H1 (cell line): ENCODE data around the gene MUC4. TPM values are rescaled to one million over a fixed set of nuclear protein-coding genes. Genes with fewer than 3 reads are reported as not detected.

Experiments
- CTCF ChIA-PET: fragments of 300-600 bp; sonication (Branson Sonifier 250); formaldehyde crosslinking; loops from one replicate; lab custom pipeline; 2021; ENCODE audit not compliant: partially characterized antibody; lab: Charles Lee
- POLR2A ChIA-PET: fragments of 300-600 bp; sonication (Branson Sonifier 250); formaldehyde crosslinking; loops from one replicate; lab custom pipeline; 2021; ENCODE audit warnings: inconsistent platforms; ENCODE audit not compliant: partially characterized antibody; lab: Charles Lee
- DNase-seq, 2 experiments: peaks; one replicate each; pipeline versions ENCODE4 v3.0.0 to v3.0.0-alpha.2; 2010 to 2022; ENCODE audit warnings: low spot score in 2 of 2, low read depth in 1 of 2, mixed read lengths in 1 of 2
- FAIRE-seq: peaks from 2 replicates; lab custom pipeline; 2011; peaks lifted over from hg19 to GRCh38; lab: Jason Lieb, UNC
- H2AFZ ChIP-seq: 2 replicates; pipeline ENCODE4 v1.8.1; 2012; ENCODE audit warnings: low read length, inconsistent platforms
- H2AK5ac ChIP-seq: 2 replicates; pipeline ENCODE4 v1.6.1; 2013; ENCODE audit warnings: low read depth, low read length
- H2BK120ac ChIP-seq: replicated peaks from 2 replicates; pipeline ENCODE3; 2013; ENCODE audit warnings: low read depth, low read length, inconsistent platforms
- H2BK12ac ChIP-seq: 2 replicates; pipeline ENCODE4 v1.6.1; 2013; ENCODE audit warnings: low read depth, low read length
- H2BK15ac ChIP-seq: 2 replicates; pipeline ENCODE4 v1.6.1; 2013; ENCODE audit warnings: low read length
- H2BK20ac ChIP-seq: 2 replicates; pipeline ENCODE4 v1.6.1; 2013; ENCODE audit warnings: low read length
- H2BK5ac ChIP-seq: 2 replicates; pipeline ENCODE4 v1.6.1; 2013; ENCODE audit warnings: low read depth, low read length
- H3K14ac ChIP-seq: 2 replicates; pipeline ENCODE4 v1.6.1; 2013; ENCODE audit warnings: inconsistent platforms; ENCODE audit not compliant: insufficient read length
- H3K18ac ChIP-seq: 2 replicates; pipeline ENCODE4 v1.6.1; 2013; ENCODE audit warnings: low read length; ENCODE audit errors: extremely low read depth
- H3K23ac ChIP-seq: 2 replicates; pipeline ENCODE4 v1.6.1; 2013; ENCODE audit warnings: inconsistent platforms; ENCODE audit not compliant: insufficient read length
- H3K23me2 ChIP-seq: 2 replicates; pipeline ENCODE4 v1.6.1; 2013; ENCODE audit warnings: low read depth, low read length
- H3K27ac ChIP-seq: 2 replicates; pipeline ENCODE4 v1.6.1; 2011; ENCODE audit warnings: low read depth, low read length, inconsistent platforms
- H3K27me3 ChIP-seq, 4 experiments: replicated peaks in 1 of 4; 1 replicate in 1 of 4; 2 replicates in 3 of 4; pipeline versions ENCODE4 v1.6.1 to v1.8.1; 2011 to 2013; ENCODE audit warnings: low read length in 3 of 4, mild to moderate bottlenecking in 3 of 4, inconsistent platforms in 2 of 4, mixed read lengths in 2 of 4, moderate library complexity in 1 of 4; ENCODE audit not compliant: control insufficient read depth in 3 of 4, insufficient read depth in 3 of 4; ENCODE audit errors: extremely low read depth in 1 of 4
- H3K36me3 ChIP-seq, 4 experiments: 2 replicates each; pipeline versions ENCODE4 v1.6.1 to v1.8.1; 2011 to 2013; ENCODE audit warnings: mild to moderate bottlenecking in 4 of 4, low read length in 3 of 4, moderate library complexity in 2 of 4, control low read depth in 1 of 4, inconsistent platforms in 1 of 4; ENCODE audit not compliant: insufficient read depth in 4 of 4, control insufficient read depth in 2 of 4
- H3K4ac ChIP-seq: replicated peaks from 2 replicates; pipeline ENCODE3; 2013; ENCODE audit warnings: low read length, low read depth, mixed read lengths, inconsistent platforms; ENCODE audit not compliant: insufficient read length
- H3K4me1 ChIP-seq, 4 experiments: replicated peaks in 1 of 4; 1 replicate in 1 of 4; 2 replicates in 3 of 4; pipeline versions ENCODE4 v1.6.1 to v1.8.1; 2011 to 2013; ENCODE audit warnings: low read length in 3 of 4, inconsistent platforms in 2 of 4, mixed read lengths in 1 of 4; ENCODE audit not compliant: insufficient read depth in 4 of 4, control insufficient read depth in 3 of 4
- H3K4me2 ChIP-seq, 2 experiments: 2 replicates each; pipeline versions ENCODE4 v1.6.1 to v1.8.1; 2011 to 2013; ENCODE audit warnings: low read depth in 2 of 2, low read length in 2 of 2, control low read depth in 1 of 2, inconsistent platforms in 1 of 2, mild to moderate bottlenecking in 1 of 2; ENCODE audit not compliant: insufficient read depth in 1 of 2
- H3K4me3 ChIP-seq, 4 experiments: fragments of 200-600, 300-600 bp in 1 of 4; sonication (generic), shearing (Covaris generic), sonication (Bioruptor Twin) in 1 of 4; 2 replicates each; pipeline versions ENCODE4 v1.5.1 to v1.8.1; 2011 to 2016; ENCODE audit warnings: low read length in 4 of 4, low read depth in 3 of 4, control low read depth in 2 of 4, inconsistent platforms in 2 of 4, mild to moderate bottlenecking in 2 of 4, mixed read lengths in 1 of 4, moderate library complexity in 1 of 4; ENCODE audit not compliant: insufficient read depth in 2 of 4; ENCODE audit errors: extremely low read depth in 1 of 4
- H3K56ac ChIP-seq: replicated peaks from 2 replicates; pipeline ENCODE3; 2013; ENCODE audit warnings: low read depth, mild to moderate bottlenecking, mixed read lengths, low read length, inconsistent platforms; ENCODE audit not compliant: insufficient read length
- H3K79me1 ChIP-seq: 2 replicates; pipeline ENCODE4 v1.6.1; 2013; ENCODE audit warnings: low read depth, low read length, control low read depth
- H3K79me2 ChIP-seq, 2 experiments: 2 replicates each; pipeline versions ENCODE4 v1.6.1 to v1.8.1; 2012 to 2013; ENCODE audit warnings: low read length in 2 of 2, mild to moderate bottlenecking in 2 of 2, inconsistent platforms in 1 of 2; ENCODE audit not compliant: insufficient read depth in 2 of 2, control insufficient read depth in 1 of 2
- H3K9ac ChIP-seq, 4 experiments: replicated peaks in 1 of 4; 1 replicate in 1 of 4; 2 replicates in 3 of 4; pipeline versions ENCODE4 v1.6.1 to v1.8.1; 2011 to 2013; ENCODE audit warnings: low read depth in 3 of 4, low read length in 3 of 4, control low read depth in 2 of 4, mild to moderate bottlenecking in 2 of 4, moderate library complexity in 2 of 4, inconsistent platforms in 1 of 4; ENCODE audit errors: extremely low read depth in 1 of 4
- H3K9me3 ChIP-seq, 2 experiments: 2 replicates each; pipeline versions ENCODE4 v1.6.1 to v1.8.1; 2012 to 2013; ENCODE audit warnings: mild to moderate bottlenecking in 2 of 2, moderate library complexity in 2 of 2, control low read depth in 1 of 2, inconsistent platforms in 1 of 2, low read depth in 1 of 2, low read length in 1 of 2, mixed read lengths in 1 of 2; ENCODE audit not compliant: insufficient read depth in 2 of 2
- H4K20me1 ChIP-seq, 2 experiments: replicated peaks in 1 of 2; 2 replicates each; pipeline versions ENCODE3 to v1.8.1; 2011 to 2013; ENCODE audit warnings: inconsistent platforms in 2 of 2, low read length in 2 of 2, mild to moderate bottlenecking in 1 of 2; ENCODE audit not compliant: insufficient read depth in 2 of 2, control insufficient read depth in 1 of 2
- H4K5ac ChIP-seq: 2 replicates; pipeline ENCODE4 v1.6.1; 2013; ENCODE audit warnings: low read length, low read depth, mixed read lengths, inconsistent platforms; ENCODE audit not compliant: insufficient read length
- H4K8ac ChIP-seq: 2 replicates; pipeline ENCODE4 v1.8.0; 2013; ENCODE audit warnings: mild to moderate bottlenecking, moderate library complexity, low read length, inconsistent platforms; ENCODE audit not compliant: insufficient read depth; ENCODE audit errors: extremely low read depth
- H4K91ac ChIP-seq: replicated peaks from 2 replicates; pipeline ENCODE3; 2013; ENCODE audit warnings: low read length, mixed read lengths, inconsistent platforms; ENCODE audit not compliant: insufficient read length
- ASH2L ChIP-seq: fragments of 200-600, 300-600 bp; sonication (generic); IDR thresholded peaks from one replicate; pipeline ENCODE4 v1.7.1; 2017; ENCODE audit warnings: low read length
- CBX8 ChIP-seq: fragments of 300-800, 300-1000 bp; sonication (generic); IDR thresholded peaks from 2 replicates; pipeline ENCODE4 v1.7.1; 2016; ENCODE audit warnings: low read depth, low read length, borderline replicate concordance
- CTBP2 ChIP-seq: IDR thresholded peaks from 2 replicates; pipeline ENCODE4 v1.7.0; 2011; ENCODE audit warnings: borderline replicate concordance, mild to moderate bottlenecking, moderate library complexity, mixed read lengths, low read length; ENCODE audit not compliant: insufficient read depth, insufficient read length
- KDM5A ChIP-seq: fragments of 200-600 bp; IDR thresholded peaks from 2 replicates; pipeline ENCODE4 v1.7.1; 2012; ENCODE audit warnings: mild to moderate bottlenecking, low read length, inconsistent platforms, mixed read lengths
- NRF1 ChIP-seq: IDR thresholded peaks from 2 replicates; pipeline ENCODE4 v1.6.1; 2011; ENCODE audit warnings: mild to moderate bottlenecking, low read depth, low read length, improper control_type of control experiment
- POLR2A ChIP-seq, 2 experiments: IDR thresholded peaks; 1 replicate in 1 of 2; 2 replicates in 1 of 2; pipeline ENCODE4 v1.6.1; 2011; ENCODE audit warnings: low read depth in 2 of 2, low read length in 2 of 2, mild to moderate bottlenecking in 2 of 2; ENCODE audit errors: control extremely low read depth in 1 of 2
- POU5F1 ChIP-seq: IDR thresholded peaks from 2 replicates; pipeline ENCODE4 v1.6.1; 2011; ENCODE audit warnings: low read depth, mild to moderate bottlenecking, low read length, moderate library complexity
- SIN3A ChIP-seq, 2 experiments: IDR thresholded peaks in 1 of 2; conservative IDR thresholded peaks in 1 of 2; 2 replicates each; pipeline ENCODE4 v1.6.1; 2011 to 2012; ENCODE audit warnings: low read length in 2 of 2, improper control_type of control experiment in 1 of 2, low read depth in 1 of 2, mild to moderate bottlenecking in 1 of 2
- WGBS, 2 experiments: shearing (Covaris generic) in 1 of 2; methylation state at CpG; one replicate each; pipeline versions ENCODE4 v1.1.6 to v1.1.7; 2013 to 2015; ENCODE audit warnings: low lambda C conversion rate in 2 of 2, mixed read lengths in 2 of 2, inconsistent platforms in 1 of 2, low coverage in 1 of 2, missing lambda C conversion rate in 1 of 2; ENCODE audit not compliant: insufficient replicate concordance in 2 of 2, insufficient coverage in 1 of 2, insufficient read length in 1 of 2; ENCODE audit errors: extremely low coverage in 1 of 2, missing lambda C conversion rate in 1 of 2; 5-methylcytosine and 5-hydroxymethylcytosine counted together
- polyA plus RNA-seq, 7 experiments: library from polyadenylated mRNA; depleted of rRNA in 3 of 7; stranded (reverse) in 5 of 7; unstranded in 2 of 7; fragments of >200 nt in 5 of 7; fragments of 200-250 nt in 2 of 7; gene quantifications; 1 replicate in 5 of 7; 2 replicates in 1 of 7; 4 replicates in 1 of 7; pipeline versions ENCODE4 v1.2.1 to v1.2.3, GENCODE V29; 2011 to 2013; ENCODE audit warnings: missing spikeins in 2 of 7, mixed read lengths in 2 of 7
- total RNA-seq: library from RNA; stranded (reverse); fragmentation: NEBNext Ultra II Directional; extraction: Animal tissue kit (Norgen Biotek cat#: 25700); gene quantifications from 2 replicates; pipeline ENCODE4 v1.2.1, GENCODE V29; 2021
- TF ChIP-seq, protein P1 (sequence below): IDR thresholded peaks from 2 replicates; pipeline ENCODE4 v1.6.1; 2012; ENCODE audit warnings: low read length, inconsistent platforms

Gene MUC4
- total and polyA plus RNA-seq, 2 of the 8 experiments (the other 6 are each of a cell fraction or from before 2014, with no cell fraction given): 0.89 to 2.0 TPM

DNA sequence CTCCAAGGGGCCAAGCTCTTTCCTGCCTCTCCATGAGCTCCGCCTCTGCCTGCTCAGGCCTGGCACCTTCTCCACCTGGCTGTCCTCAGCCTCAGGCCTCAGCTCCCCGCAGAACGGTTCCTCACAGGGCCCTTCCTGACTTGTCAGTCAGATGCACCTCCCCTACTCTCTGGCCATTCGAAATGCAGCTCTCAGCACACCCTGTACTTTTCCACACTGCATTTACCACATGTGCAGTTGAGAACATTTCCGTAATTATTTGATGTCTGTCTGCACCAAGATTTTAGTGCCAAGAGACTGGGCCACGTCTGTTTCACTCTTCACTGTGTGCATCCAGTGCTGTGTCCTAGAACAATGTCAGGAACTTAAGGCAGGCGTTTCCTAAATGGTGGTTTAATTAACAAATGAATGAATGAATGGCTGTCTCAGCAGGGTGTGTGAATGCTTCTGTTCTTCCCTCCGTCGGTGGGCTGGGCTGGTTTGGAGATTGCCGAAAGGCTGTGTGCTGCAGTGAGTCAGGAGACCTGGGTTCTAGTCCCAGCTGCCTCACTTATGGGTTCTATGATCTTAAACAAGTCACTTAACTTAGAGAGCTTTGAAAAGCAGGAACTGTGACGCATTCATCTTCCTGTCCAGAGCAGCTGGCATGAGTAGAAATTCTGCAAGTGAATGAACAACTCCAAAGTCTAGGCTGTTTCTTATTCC, 5.4 kb downstream of the MUC4 start:
- H2BK20ac ChIP-seq: peak overlapping the region; percentile 99
- FAIRE-seq (peak; percentile 97), DNase-seq (peak in 1 of 2 experiments; percentile 84)
- WGBS, 2 experiments: 19% methylated on average over 11 of the region's 11 CpGs; no CpG with 5 or more reads in 1 of the 2 experiments
- no peaks in the 10 kb centered on the region for H3K79me2 ChIP-seq
- peak overlapping the region in 3 of 4 experiments; percentile 10 to 38 (median 15); a peak in 3 of 8 replicates for H3K4me3 ChIP-seq
- peak overlapping the region; percentile 88 for H2BK120ac ChIP-seq
- H3K23ac ChIP-seq: no peak overlapping the region
- H3K27me3 ChIP-seq: no peaks in the 10 kb centered on the region; a peak in 1 of 7 replicates
- H3K14ac ChIP-seq: no peak overlapping the region
- ChIA-PET POLR2A (interaction anchor here (0.7 to 2.4 kb wide), 10 partner anchors 9 to 431 kb away, joined by 3 to 10 read pairs (median 4); no protein-coding TSS in a partner anchor), CTCF (interaction anchor here (0.9 to 13.5 kb wide), 5 partner anchors 8 to 47 kb away, joined by 3 to 116 read pairs (median 3); no protein-coding TSS in a partner anchor)
- H2BK5ac ChIP-seq: peak overlapping the region; percentile 95
- peak overlapping the region; percentile 74 to 78 for H3K4me2 ChIP-seq
- H4K20me1 ChIP-seq: no peaks in the 10 kb centered on the region
- peak overlapping the region; percentile 49; the same call in 1 of the 2 replicates for H2AK5ac ChIP-seq
- peak overlapping the region; percentile 100 for H2BK12ac ChIP-seq
- peak overlapping the region; percentile 97 for H4K91ac ChIP-seq
- H3K4me1 ChIP-seq: peaks cover 9 to 46% (median 26%) of the 10 kb centered on the region in 4 experiments
- peaks cover 4% of the 10 kb centered on the region; the same call in 1 of the 2 replicates for H3K23me2 ChIP-seq
- H4K5ac ChIP-seq: peak overlapping the region; percentile 82
- H3K9me3 ChIP-seq: no peaks in the 10 kb centered on the region
- no peaks in the 10 kb centered on the region for H3K36me3 ChIP-seq
- H3K79me1 ChIP-seq: no peaks in the 10 kb centered on the region; the same call in 1 of the 2 replicates
- no peak overlapping the region for H3K56ac ChIP-seq
- peak overlapping the region; percentile 70; the same call in 1 of the 2 replicates for H3K27ac ChIP-seq
- peak overlapping the region in 1 of 4 experiments; percentile 42; a peak in 1 of 7 replicates for H3K9ac ChIP-seq
- no peak overlapping the region for H2AFZ ChIP-seq
- H4K8ac ChIP-seq: peak overlapping the region; percentile 62; the same call in 1 of the 2 replicates
- no peak overlapping the region for H3K4ac ChIP-seq
- H2BK15ac ChIP-seq: peak overlapping the region; percentile 55; the same call in 1 of the 2 replicates
- H3K18ac ChIP-seq: peak overlapping the region; percentile 98
- TF ChIP-seq POU5F1 (peak; percentile 59; the same call in 1 of the 2 replicates), POLR2A (IDR thresholded peaks at IDR 0.05; ENCODE audit: control extremely low read depth in 1 of 2, low read depth in 2 of 2, low read length in 2 of 2) (peak in 1 of 2 experiments; percentile 63; a peak in 1 of 3 replicates), ASH2L (peak; percentile 96), CBX8 (no peak), SIN3A (conservative IDR thresholded peaks at IDR 0.05 in 1 of 2, IDR thresholded peaks at IDR 0.05 in 1 of 2; ENCODE audit: low read depth in 1 of 2, low read length in 2 of 2) (peak in 1 of 2 experiments; percentile 47; a peak in 1 of 4 replicates), CTBP2 (no peak), KDM5A (no peak), NRF1 (0 out of 2 replicates have a peak, but pooled peaks have one; percentile 10)
- TF ChIP-seq, protein P1, sequence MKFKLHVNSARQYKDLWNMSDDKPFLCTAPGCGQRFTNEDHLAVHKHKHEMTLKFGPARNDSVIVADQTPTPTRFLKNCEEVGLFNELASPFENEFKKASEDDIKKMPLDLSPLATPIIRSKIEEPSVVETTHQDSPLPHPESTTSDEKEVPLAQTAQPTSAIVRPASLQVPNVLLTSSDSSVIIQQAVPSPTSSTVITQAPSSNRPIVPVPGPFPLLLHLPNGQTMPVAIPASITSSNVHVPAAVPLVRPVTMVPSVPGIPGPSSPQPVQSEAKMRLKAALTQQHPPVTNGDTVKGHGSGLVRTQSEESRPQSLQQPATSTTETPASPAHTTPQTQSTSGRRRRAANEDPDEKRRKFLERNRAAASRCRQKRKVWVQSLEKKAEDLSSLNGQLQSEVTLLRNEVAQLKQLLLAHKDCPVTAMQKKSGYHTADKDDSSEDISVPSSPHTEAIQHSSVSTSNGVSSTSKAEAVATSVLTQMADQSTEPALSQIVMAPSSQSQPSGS: no peak
